IMR-90 (cell line): ENCODE results near the gene ZNF692.

Source experiments
- CEBPB ChIP-seq: IDR thresholded peaks from 2 replicates; pipeline ENCODE4 v1.6.1; 2012; ENCODE audit warnings: low read depth, low read length, improper control_type of control experiment
- CHD1 ChIP-seq: IDR thresholded peaks from 2 replicates; pipeline ENCODE4 v1.6.1; 2012; ENCODE audit warnings: low read depth, low read length, improper control_type of control experiment
- CTCF ChIP-seq: conservative IDR thresholded peaks from 2 replicates; pipeline ENCODE4 v1.5.1; 2012; ENCODE audit warnings: mild to moderate bottlenecking, low read depth, low read length, improper control_type of control experiment
- MAZ ChIP-seq: IDR thresholded peaks from 2 replicates; pipeline ENCODE4 v1.6.1; 2012; ENCODE audit warnings: low read depth, mild to moderate bottlenecking, low read length, improper control_type of control experiment, moderate library complexity, borderline replicate concordance
- POLR2A ChIP-seq: IDR thresholded peaks from 2 replicates; pipeline ENCODE4 v1.6.1; 2012; ENCODE audit warnings: mild to moderate bottlenecking, low read depth, low read length

GRCh38 chr1:248862695-248862997 lies 3.8 kb upstream of the ZNF692 start:
- TF ChIP-seq POLR2A (no peak), CTCF (no peak), CHD1 (no peak), MAZ (no peak), CEBPB (no peak)
